ENCODE results near the gene PRKD2.
A peak's percentile ranks its signal among the peaks of the same experiment; 100 is the strongest.

Gene PRKD2

GRCh38 chr19:46704379-46705076 is 12.4 kb downstream of the PRKD2 start:
- DNase-seq (ENCODE audit: low read depth): peak; percentile 55

GRCh38 chr19:46700704-46701103 is 16.2 kb downstream of the PRKD2 start:
- TF ChIP-seq CTCF (IDR thresholded peaks at IDR 0.05; ENCODE audit: low read length, missing control alignments): no peak
- no peak overlapping the region for H3K4me3 ChIP-seq (replicated peaks; ENCODE audit: low read depth, low read length)
- no peak for DNase-seq (ENCODE audit: low read depth)

More at GRCh38 chr19:46704379-46705076, 12.4 kb downstream of the PRKD2 start:
- no peak overlapping the region for H3K4me3 ChIP-seq (replicated peaks; ENCODE audit: low read depth, low read length)
- peak; percentile 93 for TF ChIP-seq CTCF (IDR thresholded peaks at IDR 0.05; ENCODE audit: low read length, missing control alignments)

GRCh38 chr19:46698395-46699321 is 18.3 kb downstream of the PRKD2 start:
- DNase-seq (ENCODE audit: low read depth): no peak

GRCh38 chr19:46697204-46697960 is 19.5 kb downstream of the PRKD2 start:
- no peak overlapping the region for H3K4me3 ChIP-seq (replicated peaks; ENCODE audit: low read depth, low read length)
- peak; percentile 53 for DNase-seq (ENCODE audit: low read depth)
- TF ChIP-seq CTCF (IDR thresholded peaks at IDR 0.05; ENCODE audit: low read length, missing control alignments): no peak

More at GRCh38 chr19:46698395-46699321, 18.3 kb downstream of the PRKD2 start:
- no peak for TF ChIP-seq CTCF (IDR thresholded peaks at IDR 0.05; ENCODE audit: low read length, missing control alignments)
- H3K4me3 ChIP-seq (replicated peaks; ENCODE audit: low read depth, low read length): no peak overlapping the region

GRCh38 chr19:46696866-46697203 is 20.1 kb downstream of the PRKD2 start:
- no peak for DNase-seq (ENCODE audit: low read depth)
- TF ChIP-seq CTCF (IDR thresholded peaks at IDR 0.05; ENCODE audit: low read length, missing control alignments): no peak
- H3K4me3 ChIP-seq (replicated peaks; ENCODE audit: low read depth, low read length): no peak overlapping the region

- TF ChIP-seq CTCF (IDR thresholded peaks at IDR 0.05; ENCODE audit: low read length, missing control alignments): no peak
- DNase-seq (ENCODE audit: low read depth): no peak
- no peak overlapping the region for H3K4me3 ChIP-seq (replicated peaks; ENCODE audit: low read depth, low read length)
Measured at GRCh38 chr19:46696052-46696451, 20.9 kb downstream of the PRKD2 start.

All from fibroblast of pulmonary artery (primary cell).